Suppressor macrophage (primary cell): ENCODE data around the gene RAP2B.
A peak's percentile ranks its signal among the peaks of the same experiment; 100 is the strongest.

Source experiments
- DNase-seq, 4 experiments: peaks; one replicate each; pipeline ENCODE4 v3.0.0-alpha.2; 2020 to 2022

The RAP2B gene

GRCh38 chr3:153160451-153161137, 1.4 kb upstream of the RAP2B start:
- DNase-seq: peak; percentile 92 to 96 (median 94)

DNA sequence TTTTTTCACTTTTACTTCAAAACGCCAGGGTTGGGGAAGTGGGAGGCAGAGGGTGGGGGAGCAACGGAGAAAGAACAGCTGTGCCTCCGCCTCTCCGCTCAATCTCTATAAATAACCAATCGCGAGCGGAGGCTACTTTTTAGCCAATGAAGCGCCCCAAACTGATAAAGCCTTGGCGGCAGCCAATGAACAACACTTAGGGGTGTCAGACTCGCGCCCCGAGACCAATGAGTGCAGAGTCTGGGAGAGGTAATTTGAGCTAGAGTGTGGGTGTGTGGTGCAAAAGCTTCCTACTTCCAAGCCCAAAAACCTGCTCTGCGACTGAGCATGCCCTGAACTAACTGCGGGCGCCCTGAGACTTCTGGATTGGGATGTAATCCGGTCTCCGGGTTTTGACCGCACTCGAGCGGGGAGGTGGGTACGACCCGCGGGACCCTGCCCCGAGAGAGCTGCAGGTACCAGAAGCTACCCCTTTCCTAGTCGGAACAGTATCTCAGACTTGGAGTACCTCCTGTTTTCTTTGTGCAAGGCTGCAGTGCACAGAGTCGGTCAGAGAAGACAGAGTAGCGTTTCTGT, 800 bp upstream of the RAP2B start:
- peak; percentile 97 to 100 (median 98) for DNase-seq

DNA sequence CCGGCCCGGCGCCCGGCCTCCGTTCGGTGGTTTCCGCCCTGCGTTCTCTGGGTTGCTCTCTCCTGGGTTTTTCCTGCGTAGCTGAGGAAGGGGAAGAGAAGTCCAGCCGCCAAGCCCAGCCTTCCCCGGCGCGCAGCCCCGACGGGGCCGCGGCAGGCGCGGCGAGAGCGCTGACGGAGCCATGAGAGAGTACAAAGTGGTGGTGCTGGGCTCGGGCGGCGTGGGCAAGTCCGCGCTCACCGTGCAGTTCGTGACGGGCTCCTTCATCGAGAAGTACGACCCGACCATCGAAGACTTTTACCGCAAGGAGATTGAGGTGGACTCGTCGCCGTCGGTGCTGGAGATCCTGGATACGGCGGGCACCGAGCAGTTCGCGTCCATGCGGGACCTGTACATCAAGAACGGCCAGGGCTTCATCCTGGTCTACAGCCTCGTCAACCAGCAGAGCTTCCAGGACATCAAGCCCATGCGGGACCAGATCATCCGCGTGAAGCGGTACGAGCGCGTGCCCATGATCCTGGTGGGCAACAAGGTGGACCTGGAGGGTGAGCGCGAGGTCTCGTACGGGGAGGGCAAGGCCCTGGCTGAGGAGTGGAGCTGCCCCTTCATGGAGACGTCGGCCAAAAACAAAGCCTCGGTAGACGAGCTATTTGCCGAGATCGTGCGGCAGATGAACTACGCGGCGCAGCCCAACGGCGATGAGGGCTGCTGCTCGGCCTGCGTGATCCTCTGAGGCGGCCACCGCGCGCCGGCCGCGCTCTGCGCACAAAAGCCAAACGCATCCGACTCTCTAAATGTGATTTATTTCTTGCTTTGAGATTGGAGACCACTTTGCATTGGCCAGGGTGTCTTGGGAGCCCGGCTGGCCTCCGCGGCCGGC, 727 bp downstream of the RAP2B start:
- peak; percentile 65 to 75 (median 70) for DNase-seq

DNA sequence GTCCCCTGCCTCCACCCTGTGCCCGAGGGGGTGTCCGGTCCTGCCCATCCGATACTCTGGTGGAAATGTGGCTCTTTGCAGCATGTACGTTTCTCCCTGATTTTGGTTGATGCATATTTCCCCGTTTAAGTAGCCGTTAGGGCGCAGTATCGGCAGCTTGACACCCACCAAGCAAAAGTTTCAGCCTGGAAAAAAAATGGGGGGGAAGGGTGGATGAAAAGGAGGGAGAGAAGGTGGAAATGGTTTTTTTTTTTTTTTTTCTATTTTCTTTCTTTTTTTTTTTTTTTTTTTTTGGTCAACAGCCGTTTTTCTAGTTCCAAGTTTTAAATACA, 1.3 kb downstream of the RAP2B start:
- DNase-seq: peak in 2 of 4 experiments; percentile 57 to 67

DNA sequence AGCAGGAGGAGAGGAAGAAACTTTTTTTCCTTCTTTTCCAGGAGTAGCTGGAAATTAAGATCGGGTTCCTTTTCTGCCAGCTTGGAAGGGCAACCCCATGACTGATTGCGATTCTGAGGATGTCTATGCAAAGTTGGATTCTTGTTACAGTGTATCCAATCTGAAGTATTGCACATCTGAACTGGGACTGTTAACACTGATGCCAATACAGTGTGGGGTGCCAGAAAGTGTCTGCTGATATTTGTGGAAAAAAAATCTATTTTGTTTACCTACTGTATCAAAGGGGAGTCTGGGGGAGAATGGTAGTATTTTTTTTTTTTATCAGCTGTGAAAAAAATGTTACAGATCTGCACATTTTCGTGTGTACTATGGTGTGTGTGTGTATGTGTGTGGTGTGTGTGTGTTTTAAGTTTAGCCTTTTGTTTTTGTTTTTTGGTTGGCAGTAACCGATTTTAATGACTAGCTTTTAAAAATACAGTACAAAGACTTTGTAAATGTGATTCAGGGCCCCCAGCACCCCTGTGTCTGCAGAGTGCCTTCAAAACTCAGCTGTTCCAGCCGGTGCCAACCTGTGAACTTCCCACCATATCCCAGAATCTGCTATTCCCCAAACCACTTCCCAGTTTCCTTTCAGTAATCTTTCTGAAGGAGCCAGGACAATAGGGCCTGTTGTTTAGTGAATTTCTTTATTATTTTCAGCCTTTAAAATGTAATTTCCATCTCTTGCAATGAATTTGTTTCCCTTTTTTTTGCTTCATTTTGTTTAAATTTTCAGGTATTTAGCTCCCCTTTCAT, 1.9 kb downstream of the RAP2B start:
- peak in 3 of 4 experiments; percentile 29 to 51 (median 51) for DNase-seq

DNA sequence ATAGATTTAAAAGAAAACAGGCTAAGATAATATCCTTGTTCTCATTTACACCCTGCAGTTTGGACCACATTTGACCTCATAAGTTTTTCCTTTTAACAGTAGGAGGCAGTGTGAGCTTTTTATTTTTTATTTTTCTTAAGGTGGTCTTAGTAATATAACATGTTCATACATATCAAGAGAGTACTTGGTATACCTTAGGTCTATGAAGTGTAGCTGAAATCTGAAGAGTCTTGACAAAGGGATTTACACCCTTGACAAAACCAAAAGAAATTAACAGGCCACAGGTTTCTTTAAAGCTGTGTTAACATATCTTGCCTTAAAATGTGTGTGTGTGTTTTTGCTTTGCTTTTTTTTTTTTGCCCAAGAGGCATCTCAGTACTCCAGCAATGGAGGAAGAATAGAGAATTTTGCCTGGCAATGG, 3.2 kb downstream of the RAP2B start:
- peak in 2 of 4 experiments; percentile 45 to 54 for DNase-seq

DNA sequence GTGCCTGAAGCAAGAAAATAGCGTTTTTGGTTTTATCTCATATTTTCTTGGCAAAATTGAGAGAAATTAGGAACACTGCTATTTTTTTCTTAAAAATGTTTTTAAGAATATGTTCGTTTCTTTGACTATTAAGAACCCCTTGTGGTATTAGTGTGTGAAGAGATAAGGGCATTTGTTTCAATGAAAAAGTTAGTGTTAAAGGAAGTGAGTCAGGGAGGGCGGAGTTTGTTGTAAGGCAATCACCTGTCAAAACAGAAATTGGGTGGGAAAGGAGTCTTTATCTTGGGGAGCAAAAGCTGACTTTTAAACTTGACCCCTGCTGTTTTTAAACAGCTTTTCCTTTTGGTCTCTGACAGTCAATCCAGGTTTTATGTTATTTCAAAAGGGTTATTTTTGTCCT, 4.2 kb downstream of the RAP2B start:
- peak in 3 of 4 experiments; percentile 13 to 49 (median 27) for DNase-seq

DNA sequence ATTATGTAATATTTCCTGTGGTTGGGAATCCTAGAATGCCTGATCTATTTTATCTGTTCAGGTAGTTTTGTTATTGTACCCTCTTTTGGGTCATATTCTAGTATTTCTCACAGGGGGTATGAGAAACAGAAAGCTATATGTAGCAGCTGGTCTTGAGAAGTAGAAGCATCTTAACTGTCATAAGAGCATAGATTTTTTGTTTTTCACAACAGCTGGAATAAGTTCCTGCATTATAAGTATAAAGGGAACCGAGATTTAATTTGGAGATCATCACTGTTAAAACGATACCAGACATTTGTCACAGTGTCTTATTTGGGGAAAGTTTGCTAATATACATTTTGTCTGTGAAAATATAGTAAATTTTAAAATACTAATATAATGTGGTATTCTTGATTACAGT, 4.8 kb downstream of the RAP2B start:
- peak in 1 of 4 experiments; percentile 30 for DNase-seq

GRCh38 chr3:153169793-153170383, 7.9 kb downstream of the RAP2B start:
- no peak for DNase-seq

DNA sequence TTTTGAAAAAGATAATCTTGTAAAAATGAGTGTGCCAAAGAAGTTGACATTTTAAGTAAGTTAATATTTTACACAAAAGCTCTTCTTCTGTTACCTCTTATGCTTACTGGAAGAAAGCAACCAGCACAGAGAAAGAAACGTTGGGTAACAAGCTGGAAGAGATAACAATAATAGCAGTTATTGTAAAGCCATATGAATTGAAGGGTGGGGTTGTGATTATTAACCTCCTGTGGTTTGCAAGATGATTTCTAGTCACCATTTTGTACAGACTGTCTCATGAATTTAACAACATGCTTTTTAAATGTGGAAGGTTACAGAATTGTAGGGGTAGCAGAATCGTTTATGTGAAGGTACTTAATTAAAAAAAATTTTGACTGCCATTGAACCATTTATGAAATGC, 9.2 kb downstream of the RAP2B start:
- DNase-seq: no peak

GRCh38 chr3:153171918-153172317, 9.9 kb downstream of the RAP2B start:
- DNase-seq: no peak

- DNase-seq: no peak
Measured at GRCh38 chr3:153172796-153173757, 11.1 kb downstream of the RAP2B start.

- no peak for DNase-seq
Measured at GRCh38 chr3:153173758-153174516, 11.9 kb downstream of the RAP2B start.

GRCh38 chr3:153176197-153176596, 14.2 kb downstream of the RAP2B start:
- no peak for DNase-seq

DNA sequence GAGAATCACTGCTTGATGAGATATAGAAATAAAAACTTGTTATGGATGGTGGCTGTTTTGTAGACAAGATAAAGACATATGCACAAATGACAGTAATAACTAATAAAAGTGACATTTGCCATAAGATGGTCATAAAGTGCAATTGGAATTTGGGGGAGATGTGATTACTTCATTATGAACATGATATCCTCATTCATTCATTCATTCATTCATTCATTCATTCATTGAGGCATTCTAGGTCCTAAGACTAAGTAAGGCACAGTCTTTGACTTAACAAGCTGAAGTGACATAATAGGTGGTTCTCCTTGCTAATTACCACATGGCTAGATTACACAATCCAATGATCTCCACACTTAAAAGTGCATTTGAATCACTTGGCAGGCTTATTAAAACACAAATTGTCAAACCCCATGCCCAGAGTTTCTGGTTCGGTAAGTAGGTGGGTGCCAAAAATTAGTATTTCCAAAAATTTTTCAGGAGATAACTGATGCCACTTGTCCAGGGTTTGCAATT, 18.9 kb downstream of the RAP2B start:
- peak in 3 of 4 experiments; percentile 12 to 72 (median 66) for DNase-seq

- DNase-seq: no peak
Measured at GRCh38 chr3:153182501-153183293, 20.7 kb downstream of the RAP2B start.

DNA sequence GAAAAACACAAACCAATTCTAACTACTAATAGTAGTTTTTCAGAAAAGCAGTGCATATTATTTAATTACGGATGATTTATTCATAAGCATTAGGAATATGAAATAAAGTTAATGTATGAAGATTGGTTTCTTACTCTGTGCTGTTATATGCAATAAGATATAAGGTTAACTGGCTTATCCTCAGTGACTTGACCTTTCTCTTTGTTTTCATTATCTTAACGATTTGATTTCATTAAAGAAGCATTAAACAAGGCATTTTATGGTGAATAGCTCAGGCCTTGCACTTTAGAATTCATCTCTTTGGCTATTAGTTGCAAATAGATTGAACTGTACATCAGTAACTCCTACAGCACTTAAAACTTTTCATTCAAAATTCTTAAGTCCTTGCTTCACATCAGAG, 28.9 kb downstream of the RAP2B start:
- no peak for DNase-seq

DNA sequence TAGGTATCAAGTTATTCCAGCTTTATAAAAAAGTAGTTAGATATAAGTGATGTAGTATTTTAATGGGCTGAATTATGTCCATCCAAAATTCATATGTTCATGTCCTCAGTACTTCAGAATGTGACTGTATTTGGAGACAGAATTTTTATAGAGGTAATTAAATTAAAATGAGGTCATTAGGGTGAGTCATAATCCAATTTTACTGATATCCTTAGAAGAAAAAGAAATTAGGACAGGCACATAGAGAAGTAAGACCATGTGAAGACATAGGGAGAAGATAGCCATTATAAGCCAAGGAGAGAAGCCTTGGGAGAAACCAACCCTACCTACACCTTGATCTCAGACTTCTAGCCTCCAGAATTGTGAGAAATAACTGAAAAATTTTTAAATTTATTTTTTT, 30.3 kb downstream of the RAP2B start:
- no peak for DNase-seq
